Stomach (tissue), 9 donors: ENCODE data around the gene PPP1R9B. TPM values are rescaled to one million over a fixed set of nuclear protein-coding genes. Genes with fewer than 3 reads are reported as not detected.

Experiments used
- DNase-seq, 2 donors: peaks; one replicate each; pipeline versions ENCODE4 v3.0.0 to v3.0.0-alpha.2; 2013 to 2019
- H3K27ac ChIP-seq, 5 donors: fragments of 200-600 bp in 4 of 5; sonication (generic) in 4 of 5; one replicate each; pipeline ENCODE4 v1.5.1; 2013 to 2019; ENCODE audit warnings: mild to moderate bottlenecking in 1 of 5, moderate library complexity in 1 of 5
- H3K27me3 ChIP-seq, 3 donors: fragments of 200-600 bp; sonication (generic); one replicate each; pipeline ENCODE4 v1.5.1; 2017 to 2019; ENCODE audit warnings: mixed run types in 1 of 3
- H3K36me3 ChIP-seq, 4 donors: fragments of 200-600 bp; sonication (generic); 1 replicate in 3 of 4; 2 replicates in 1 of 4; pipeline ENCODE4 v1.5.1; 2016 to 2019
- H3K4me1 ChIP-seq, 4 donors: fragments of 200-600 bp; sonication (generic); one replicate each; pipeline ENCODE4 v1.5.1; 2016 to 2019
- H3K4me3 ChIP-seq, 4 donors: fragments of 200-600 bp; sonication (generic) in 3 of 4; one replicate each; pipeline ENCODE4 v1.5.1; 2016 to 2019; ENCODE audit warnings: mild to moderate bottlenecking in 1 of 4
- H3K9me3 ChIP-seq, 4 donors: fragments of 200-600 bp; sonication (generic); one replicate each; pipeline ENCODE4 v1.5.1; 2016 to 2019
- EP300 ChIP-seq: sonication (generic); formaldehyde crosslinking; IDR thresholded peaks from one replicate; pipeline ENCODE4 v1.6.1; 2017; ENCODE audit warnings: antibody characterized with exemption
- POLR2A ChIP-seq, 4 donors: fragments of 450-650 bp; IDR thresholded peaks; one replicate each; pipeline ENCODE4 v1.6.1; 2016; ENCODE audit warnings: antibody characterized with exemption in 4 of 4, control low read depth in 2 of 4, mild to moderate bottlenecking in 1 of 4, moderate library complexity in 1 of 4
- POLR2AphosphoS5 ChIP-seq, 3 donors: sonication (generic); formaldehyde crosslinking; IDR thresholded peaks; one replicate each; pipeline ENCODE4 v1.6.1; 2016; ENCODE audit warnings: antibody characterized with exemption in 3 of 3
- WGBS, 5 donors: extraction: QIAGEN DNeasy Blood & Tissue Kit in 3 of 5; methylation state at CpG; one replicate each; pipeline versions ENCODE4 v1.1.5 to v1.1.7; 2013 to 2018; 5-methylcytosine and 5-hydroxymethylcytosine counted together
- intact Hi-C: fragments of 100-400 bp; cut with DNase I; formaldehyde crosslinking; loops from one replicate; pipeline ENCODE4 v1.15.1; 2023; ENCODE audit warnings: low total_unique reads
- polyA plus RNA-seq, 3 donors: library from polyadenylated mRNA; stranded (reverse); fragments of 200-250 nt; gene quantifications; one replicate each; pipeline ENCODE4 v1.2.3, GENCODE V29; 2013
- total RNA-seq, 5 donors: library from RNA; depleted of rRNA; stranded (reverse); fragments of >200 nt; gene quantifications; one replicate each; pipeline versions ENCODE4 v1.1.0 to v1.2.3, GENCODE V29; 2014 to 2016
- TF ChIP-seq, protein P1 (sequence below), 7 experiments: fragments of 450-650 bp in 4 of 7; fragments of 200-600 bp in 3 of 7; sonication (generic) in 3 of 7; IDR thresholded peaks; one replicate each; pipeline ENCODE4 v1.5.1; 2016 to 2019; ENCODE audit warnings: antibody characterized with exemption in 7 of 7, control low read depth in 2 of 7, mild to moderate bottlenecking in 1 of 7
- donor health status: healthy with polysubstance abuse.
- donor health status: Bipolar disorder and iron deficiency.
- donor health status: healthy.

Gene PPP1R9B
- total and polyA plus RNA-seq, 8 donors = 11.6 to 64.2 (median 18.9) TPM

GRCh38 chr17:50129353-50129727 lies 21.1 kb downstream of the PPP1R9B start:
- intact Hi-C loops = no loop called here
- Histone ChIP-seq H3K9me3 (no peaks in the 10 kb centered on the region), H3K36me3 (peaks cover 0 to 5% (median 3%) of the 10 kb centered on the region in 4 donors), H3K27me3 (peaks cover 0 to 41% (median 30%) of the 10 kb centered on the region in 3 donors), H3K27ac (peak overlapping the region in 3 of 5 donors; percentile 32 to 51 (median 41)), H3K4me1 (peaks cover 39 to 63% (median 47%) of the 10 kb centered on the region in 4 donors), H3K4me3 (peak overlapping the region; percentile 49 to 60 (median 52))
- WGBS, 5 donors = 0 to 8% (median 2%) methylated on average over 5 to 31 of the region's 31 CpGs
- TF ChIP-seq POLR2AphosphoS5 (IDR thresholded peaks at IDR 0.05) (no peak), POLR2A (IDR thresholded peaks at IDR 0.05) (no peak), EP300 (no peak)
- TF ChIP-seq, protein P1, sequence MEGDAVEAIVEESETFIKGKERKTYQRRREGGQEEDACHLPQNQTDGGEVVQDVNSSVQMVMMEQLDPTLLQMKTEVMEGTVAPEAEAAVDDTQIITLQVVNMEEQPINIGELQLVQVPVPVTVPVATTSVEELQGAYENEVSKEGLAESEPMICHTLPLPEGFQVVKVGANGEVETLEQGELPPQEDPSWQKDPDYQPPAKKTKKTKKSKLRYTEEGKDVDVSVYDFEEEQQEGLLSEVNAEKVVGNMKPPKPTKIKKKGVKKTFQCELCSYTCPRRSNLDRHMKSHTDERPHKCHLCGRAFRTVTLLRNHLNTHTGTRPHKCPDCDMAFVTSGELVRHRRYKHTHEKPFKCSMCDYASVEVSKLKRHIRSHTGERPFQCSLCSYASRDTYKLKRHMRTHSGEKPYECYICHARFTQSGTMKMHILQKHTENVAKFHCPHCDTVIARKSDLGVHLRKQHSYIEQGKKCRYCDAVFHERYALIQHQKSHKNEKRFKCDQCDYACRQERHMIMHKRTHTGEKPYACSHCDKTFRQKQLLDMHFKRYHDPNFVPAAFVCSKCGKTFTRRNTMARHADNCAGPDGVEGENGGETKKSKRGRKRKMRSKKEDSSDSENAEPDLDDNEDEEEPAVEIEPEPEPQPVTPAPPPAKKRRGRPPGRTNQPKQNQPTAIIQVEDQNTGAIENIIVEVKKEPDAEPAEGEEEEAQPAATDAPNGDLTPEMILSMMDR (IDR thresholded peaks at IDR 0.05) = no peak
- DNase-seq = no peak

DNA sequence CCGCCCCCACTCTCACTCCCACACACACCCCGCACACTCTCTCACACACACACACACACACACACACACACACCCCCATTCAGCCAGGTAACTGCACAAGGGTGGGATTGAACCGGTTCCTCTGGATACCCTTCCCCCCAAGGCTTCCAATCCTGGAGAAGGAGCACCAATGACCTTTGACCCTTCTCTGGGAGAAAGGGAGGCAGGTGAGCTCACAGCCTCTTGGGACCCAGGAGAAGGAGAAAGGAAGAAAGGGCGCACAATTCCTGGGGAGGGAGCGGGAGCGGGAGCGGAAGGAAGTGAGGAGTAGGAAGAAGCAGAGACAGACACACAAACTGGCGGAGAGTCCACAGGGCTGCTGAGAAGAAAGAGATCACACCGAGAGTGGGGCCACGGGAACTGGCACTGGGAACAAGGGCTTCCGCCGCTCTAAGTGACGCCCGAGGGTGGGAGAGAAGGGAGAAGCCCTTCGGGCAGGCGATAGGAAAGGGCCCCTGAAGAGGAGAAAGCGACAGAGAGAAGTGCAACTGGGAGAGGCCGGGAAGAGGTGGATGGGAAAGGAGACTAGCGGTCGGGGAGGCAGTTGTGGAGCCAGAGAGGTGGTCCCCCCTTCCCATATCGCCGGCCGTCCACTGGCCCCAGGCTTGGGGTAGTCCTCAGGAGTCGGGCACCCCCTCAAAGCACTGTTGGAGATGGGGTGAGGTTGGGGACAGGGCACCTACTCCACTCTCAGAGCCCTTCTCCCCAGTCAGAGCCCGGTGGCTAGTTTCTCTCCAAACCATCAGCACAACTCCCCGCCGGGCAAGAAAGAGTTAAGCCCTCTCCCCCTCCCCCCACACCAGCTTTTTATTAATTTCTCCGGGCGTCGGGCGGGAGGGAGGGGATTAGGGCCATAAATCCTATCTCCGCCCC lies 21.8 kb downstream of the PPP1R9B start:
- peak overlapping the region; percentile 49 to 60 (median 52) for H3K4me3 ChIP-seq
- 13 to 20% (median 16%) methylated on average over 27 to 32 of the region's 32 CpGs for WGBS, 5 donors
- TF ChIP-seq POLR2A (IDR thresholded peaks at IDR 0.05) (no peak), POLR2AphosphoS5 (IDR thresholded peaks at IDR 0.05) (no peak), EP300 (no peak)
- TF ChIP-seq, protein P1 (IDR thresholded peaks at IDR 0.05) = no peak

DNA sequence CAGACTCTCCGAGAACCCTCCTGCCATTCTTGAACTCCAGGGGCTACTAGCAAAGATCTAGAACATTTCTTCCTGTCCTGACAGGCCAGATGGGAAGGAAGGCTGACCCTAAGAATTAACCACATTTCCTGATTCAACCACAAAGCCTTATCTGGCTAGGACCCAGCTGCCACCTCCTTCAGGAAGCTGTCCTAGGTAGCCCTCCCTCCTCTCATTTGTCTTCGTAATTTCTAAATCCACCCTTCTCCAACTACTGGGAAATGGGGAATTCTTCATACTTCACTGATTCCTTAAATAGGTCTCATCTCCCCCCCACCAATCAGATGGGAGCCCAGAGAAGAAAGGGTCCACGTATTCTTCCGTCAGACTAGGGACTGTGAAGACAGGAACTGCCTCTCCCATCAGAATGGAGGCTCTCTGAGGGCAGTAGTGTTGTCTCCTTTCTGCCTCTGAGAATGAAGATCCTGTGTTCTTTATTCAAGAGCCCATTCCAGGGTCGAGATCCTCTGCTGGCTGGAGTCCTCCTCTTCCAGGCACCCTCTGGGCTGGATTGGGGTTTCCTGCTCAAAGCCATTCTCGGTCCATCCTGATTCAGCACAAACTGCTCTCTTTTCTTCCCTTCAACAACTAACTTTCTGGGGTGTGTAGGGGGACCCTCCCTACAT lies 22.6 kb downstream of the PPP1R9B start:
- intact Hi-C loops = no loop called here
- Histone ChIP-seq H3K27ac (peak overlapping the region in 1 of 5 donors; percentile 4), H3K9me3 (no peaks in the 10 kb centered on the region)

More for the DNA sequence above, 21.8 kb downstream of the PPP1R9B start:
- no peaks in the 10 kb centered on the region for H3K36me3 ChIP-seq
- intact Hi-C loops = no loop called here
- H3K27me3 ChIP-seq = peaks cover 0 to 41% (median 30%) of the 10 kb centered on the region in 3 donors
- peaks cover 37 to 62% (median 46%) of the 10 kb centered on the region in 4 donors for H3K4me1 ChIP-seq
- no peaks in the 10 kb centered on the region for H3K9me3 ChIP-seq
- DNase-seq = peak in 1 of 2 donors; percentile 70
- peak overlapping the region in 4 of 5 donors; percentile 21 to 51 (median 36) for H3K27ac ChIP-seq

More for the DNA sequence above, 22.6 kb downstream of the PPP1R9B start:
- TF ChIP-seq EP300 = no peak
- TF ChIP-seq, protein P1 (IDR thresholded peaks at IDR 0.05) = no peak
- Histone ChIP-seq H3K36me3 (no peaks in the 10 kb centered on the region), H3K4me3 (no peak overlapping the region), H3K27me3 (peaks cover 0 to 41% (median 30%) of the 10 kb centered on the region in 3 donors), H3K4me1 (peaks cover 29 to 57% (median 40%) of the 10 kb centered on the region in 4 donors)
- WGBS, 5 donors = 54 to 74% (median 61%) methylated on average over 6 of the region's 6 CpGs
- no peak for DNase-seq
